HepG2 (cell line): Measurements from ENCODE around the gene SMARCA2. TPM values are rescaled to one million over a fixed set of nuclear protein-coding genes. Genes with fewer than 3 reads are reported as not detected.
A peak's percentile ranks its signal among the peaks of the same experiment; 100 is the strongest.

Experiments
- CHD2 ChIP-seq: IDR thresholded peaks from 2 replicates; pipeline ENCODE4 v1.6.1; 2011; ENCODE audit warnings: low read depth, low read length, improper control_type of control experiment
- CREB1 ChIP-seq, 2 experiments: fragments of 450-650 bp in 1 of 2; IDR thresholded peaks; 2 replicates each; pipeline ENCODE4 v1.6.1; 2016 to 2017; ENCODE audit warnings: control low read depth in 1 of 2, mild to moderate bottlenecking in 1 of 2, missing compliant biosample characterization in 1 of 2, missing genetic modification characterization in 1 of 2
- GZF1 ChIP-seq: sonication (generic); formaldehyde crosslinking; IDR thresholded peaks from 2 replicates; pipeline ENCODE4 v1.5.1; 2020; ENCODE audit warnings: mild to moderate bottlenecking, missing genetic modification reagents
- KDM2A ChIP-seq: sonication (generic); formaldehyde crosslinking; IDR thresholded peaks from 2 replicates; pipeline ENCODE4 v1.4.0; 2020; ENCODE audit warnings: low read depth, missing genetic modification reagents, borderline replicate concordance
- MIER2 ChIP-seq: IDR thresholded peaks from 2 replicates; pipeline ENCODE4 v1.6.1; 2016; ENCODE audit warnings: missing biosample characterization, missing genetic modification reagents
- NCOR1 ChIP-seq: fragments of 200-600 bp; sonication (generic); IDR thresholded peaks from 2 replicates; pipeline ENCODE4 v1.7.0; 2017; ENCODE audit warnings: antibody characterized with exemption, low read length, borderline replicate concordance
- NFKBIZ ChIP-seq: IDR thresholded peaks from 2 replicates; pipeline ENCODE4 v1.6.1; 2018; ENCODE audit warnings: missing genetic modification reagents, missing compliant biosample characterization
- NR2F6 ChIP-seq, 2 experiments: IDR thresholded peaks; 2 replicates each; pipeline ENCODE4 v1.6.1; 2016; ENCODE audit warnings: antibody characterized with exemption in 1 of 2, mild to moderate bottlenecking in 1 of 2
- POLR2G ChIP-seq: fragments of 200-400 bp; formaldehyde crosslinking; IDR thresholded peaks from 2 replicates; pipeline ENCODE4 v1.6.1; 2018; ENCODE audit warnings: mild to moderate bottlenecking, low read depth, low read length, moderate library complexity
- REPIN1 ChIP-seq: sonication (generic); formaldehyde crosslinking; IDR thresholded peaks from 2 replicates; pipeline ENCODE4 v1.8.0; 2022; ENCODE audit warnings: missing genetic modification reagents, low read depth, mild to moderate bottlenecking, borderline replicate concordance
- TAF15 ChIP-seq: fragments of 200-400 bp; formaldehyde crosslinking; IDR thresholded peaks from one replicate; pipeline ENCODE4 v1.6.1; 2018; ENCODE audit warnings: mild to moderate bottlenecking, low read depth, low read length; ENCODE audit not compliant: poor library complexity, severe bottlenecking
- TCF7 ChIP-seq: sonication (generic); IDR thresholded peaks from 2 replicates; pipeline ENCODE4 v1.6.1; 2016; ENCODE audit warnings: antibody characterized with exemption, low read depth
- TSC22D2 ChIP-seq: sonication (generic); formaldehyde crosslinking; IDR thresholded peaks from 2 replicates; pipeline ENCODE4 v1.5.1; 2020; ENCODE audit warnings: missing genetic modification reagents, mild to moderate bottlenecking, borderline replicate concordance
- ZFP36L1 ChIP-seq: sonication (generic); formaldehyde crosslinking; IDR thresholded peaks from 2 replicates; pipeline ENCODE4 v1.8.0; 2022; ENCODE audit warnings: mild to moderate bottlenecking, missing genetic modification reagents, moderate library complexity
- ZFP37 ChIP-seq: sonication (generic); formaldehyde crosslinking; IDR thresholded peaks from 2 replicates; pipeline ENCODE4 v1.4.0; 2020; ENCODE audit warnings: missing genetic modification reagents, borderline replicate concordance
- ZMYM2 ChIP-seq: sonication (generic); formaldehyde crosslinking; IDR thresholded peaks from 2 replicates; pipeline ENCODE4 v1.8.0; 2022; ENCODE audit warnings: mild to moderate bottlenecking, missing genetic modification reagents
- ZNF331 ChIP-seq: sonication (generic); formaldehyde crosslinking; IDR thresholded peaks from 2 replicates; pipeline ENCODE4 v1.4.0; 2020; ENCODE audit warnings: missing genetic modification reagents
- ZNF530 ChIP-seq: sonication (generic); formaldehyde crosslinking; IDR thresholded peaks from 2 replicates; pipeline ENCODE4 v1.5.0; 2020; ENCODE audit warnings: low read depth, mild to moderate bottlenecking, missing genetic modification reagents
- ZNF780A ChIP-seq: sonication (generic); formaldehyde crosslinking; IDR thresholded peaks from 2 replicates; pipeline ENCODE4 v1.8.0; 2022; ENCODE audit warnings: mild to moderate bottlenecking, missing genetic modification reagents, moderate library complexity
- ZSCAN12 ChIP-seq: sonication (generic); formaldehyde crosslinking; IDR thresholded peaks from 2 replicates; pipeline ENCODE4 v1.9.0; 2021; ENCODE audit warnings: mild to moderate bottlenecking, missing genetic modification reagents
- polyA plus RNA-seq, 8 experiments: library from polyadenylated mRNA; depleted of rRNA in 3 of 8; stranded (reverse) in 7 of 8; unstranded in 1 of 8; fragments of >200 nt; fragmentation: Illumina TruSeq in 4 of 8; extraction: Trizol in 4 of 8; gene quantifications; 2 replicates each; pipeline versions ENCODE4 v1.2.1 to v1.2.3, GENCODE V29; 2011 to 2016; ENCODE audit warnings: low read depth in 4 of 8, missing spikeins in 1 of 8, mixed read lengths in 1 of 8; ENCODE audit not compliant: insufficient read depth in 1 of 8
- total RNA-seq, 5 experiments: library from RNA; depleted of rRNA; stranded (reverse); fragments of >200 nt; fragmentation: Illumina TruSeq; extraction: Trizol; gene quantifications; 2 replicates each; pipeline ENCODE4 v1.2.3, GENCODE V29; 2016; ENCODE audit warnings: low read depth in 1 of 5
- TF ChIP-seq, protein P1 (sequence below): IDR thresholded peaks from 2 replicates; pipeline ENCODE4 v1.6.1; 2018; ENCODE audit warnings: missing genetic modification reagents, mild to moderate bottlenecking, missing compliant biosample characterization
- TF ChIP-seq, protein P2 (sequence below): sonication (generic); formaldehyde crosslinking; IDR thresholded peaks from 2 replicates; pipeline ENCODE4 v1.4.0; 2020; ENCODE audit warnings: missing genetic modification reagents, low read depth, mild to moderate bottlenecking, borderline replicate concordance
- TF ChIP-seq, protein P3 (sequence below): sonication (generic); formaldehyde crosslinking; IDR thresholded peaks from 2 replicates; pipeline ENCODE4 v1.4.0; 2020; ENCODE audit warnings: missing genetic modification reagents
- TF ChIP-seq, protein P4 (sequence below): IDR thresholded peaks from 2 replicates; pipeline ENCODE4 v1.6.1; 2016; ENCODE audit warnings: missing compliant biosample characterization, missing genetic modification reagents, borderline replicate concordance

SMARCA2 gene
- total and polyA plus RNA-seq, 2 of the 13 experiments (the other 11 are each of a cell fraction or from before 2014, with no cell fraction given), result 22.5 to 23.7 TPM

DNA sequence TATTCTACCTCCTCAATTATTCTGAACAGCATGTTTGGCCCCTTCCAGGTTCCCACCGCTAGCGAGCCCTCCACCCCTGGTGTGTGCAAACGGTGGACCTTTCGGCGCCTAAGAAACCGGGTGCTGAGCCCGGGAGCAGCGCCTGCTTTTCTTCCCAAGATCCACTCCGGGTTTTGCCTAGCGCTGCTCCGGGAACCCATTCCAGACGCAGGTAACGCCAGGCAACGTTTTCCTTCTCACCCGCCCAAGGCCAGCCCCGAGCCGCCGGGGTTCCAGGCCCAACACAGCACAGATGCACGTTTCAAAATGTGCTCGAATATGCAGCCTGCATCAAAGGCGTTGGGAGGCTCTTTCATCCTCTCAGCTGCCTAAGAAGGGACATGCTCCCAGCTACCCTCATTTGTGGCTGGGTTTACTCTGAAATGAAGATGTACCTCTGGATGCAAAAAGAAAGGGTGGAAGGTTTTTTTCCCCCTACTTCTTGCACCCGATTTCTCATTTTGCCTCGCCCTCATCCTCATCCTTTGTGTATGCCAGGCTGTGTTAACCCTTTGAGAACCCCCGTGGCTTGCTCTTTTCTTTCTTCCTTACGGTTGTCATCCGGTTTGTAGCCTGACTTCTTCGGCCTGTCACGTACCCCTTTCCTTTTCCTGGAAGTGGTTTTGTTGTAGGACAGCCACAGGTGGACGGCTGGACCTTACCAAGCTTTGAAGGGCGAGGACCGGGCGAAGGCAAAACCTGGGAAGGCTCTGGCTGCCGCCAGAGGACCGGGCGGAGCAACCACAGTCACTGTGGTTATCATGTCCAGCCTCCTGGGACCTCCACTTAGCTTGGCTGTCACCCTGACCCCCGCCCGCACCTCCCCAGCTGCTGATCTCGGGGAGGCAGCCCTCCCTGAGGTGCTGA, 226.9 kb downstream of the SMARCA2 start (continued):
- TF ChIP-seq TAF15 (no peak), CREB1 (IDR thresholded peaks at IDR 0.05) (no peak), CREB1 (CRISPR knock-in tag; IDR thresholded peaks at IDR 0.05) (peak; percentile 40; the same call in 1 of the 2 replicates), TCF7 (peak; percentile 8; the same call in 1 of the 2 replicates), NFKBIZ (CRISPR knock-in tag) (0 out of 2 replicates have a peak, but pooled peaks have one; percentile 54), ZFP36L1 (CRISPR knock-in tag) (0 out of 2 replicates have a peak, but pooled peaks have one; percentile 67), REPIN1 (CRISPR knock-in tag) (peak; percentile 42; the same call in 1 of the 2 replicates), ZFP37 (CRISPR knock-in tag) (no peak), KDM2A (CRISPR knock-in tag) (peak; percentile 92), NCOR1 (no peak), TSC22D2 (0 out of 2 replicates have a peak, but pooled peaks have one; percentile 58), MIER2 (CRISPR knock-in tag) (peak; percentile 53; the same call in 1 of the 2 replicates), ZMYM2 (CRISPR knock-in tag) (peak; percentile 46; the same call in 1 of the 2 replicates), ZNF530 (CRISPR knock-in tag) (no peak), NR2F6 (IDR thresholded peaks at IDR 0.05) (no peak), NR2F6 (CRISPR knock-in tag; IDR thresholded peaks at IDR 0.05) (peak; percentile 54; the same call in 1 of the 2 replicates), ZNF331 (CRISPR knock-in tag) (peak; percentile 80), POLR2G (peak; percentile 78), ZSCAN12 (CRISPR knock-in tag) (no peak), GZF1 (CRISPR knock-in tag) (no peak), ZNF780A (no peak), CHD2 (no peak)
- TF ChIP-seq, protein P1, sequence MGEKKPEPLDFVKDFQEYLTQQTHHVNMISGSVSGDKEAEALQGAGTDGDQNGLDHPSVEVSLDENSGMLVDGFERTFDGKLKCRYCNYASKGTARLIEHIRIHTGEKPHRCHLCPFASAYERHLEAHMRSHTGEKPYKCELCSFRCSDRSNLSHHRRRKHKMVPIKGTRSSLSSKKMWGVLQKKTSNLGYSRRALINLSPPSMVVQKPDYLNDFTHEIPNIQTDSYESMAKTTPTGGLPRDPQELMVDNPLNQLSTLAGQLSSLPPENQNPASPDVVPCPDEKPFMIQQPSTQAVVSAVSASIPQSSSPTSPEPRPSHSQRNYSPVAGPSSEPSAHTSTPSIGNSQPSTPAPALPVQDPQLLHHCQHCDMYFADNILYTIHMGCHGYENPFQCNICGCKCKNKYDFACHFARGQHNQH (CRISPR knock-in tag), result peak; percentile 42; the same call in 1 of the 2 replicates
- TF ChIP-seq, protein P2, sequence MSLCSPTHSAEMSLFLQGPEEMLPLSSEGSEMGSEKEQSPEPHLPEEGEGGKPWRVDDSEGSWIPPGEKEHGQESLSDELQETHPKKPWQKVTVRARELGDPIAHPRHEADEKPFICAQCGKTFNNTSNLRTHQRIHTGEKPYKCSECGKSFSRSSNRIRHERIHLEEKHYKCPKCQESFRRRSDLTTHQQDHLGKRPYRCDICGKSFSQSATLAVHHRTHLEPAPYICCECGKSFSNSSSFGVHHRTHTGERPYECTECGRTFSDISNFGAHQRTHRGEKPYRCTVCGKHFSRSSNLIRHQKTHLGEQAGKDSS, result 0 out of 2 replicates have a peak, but pooled peaks have one; percentile 80
- TF ChIP-seq, protein P3, sequence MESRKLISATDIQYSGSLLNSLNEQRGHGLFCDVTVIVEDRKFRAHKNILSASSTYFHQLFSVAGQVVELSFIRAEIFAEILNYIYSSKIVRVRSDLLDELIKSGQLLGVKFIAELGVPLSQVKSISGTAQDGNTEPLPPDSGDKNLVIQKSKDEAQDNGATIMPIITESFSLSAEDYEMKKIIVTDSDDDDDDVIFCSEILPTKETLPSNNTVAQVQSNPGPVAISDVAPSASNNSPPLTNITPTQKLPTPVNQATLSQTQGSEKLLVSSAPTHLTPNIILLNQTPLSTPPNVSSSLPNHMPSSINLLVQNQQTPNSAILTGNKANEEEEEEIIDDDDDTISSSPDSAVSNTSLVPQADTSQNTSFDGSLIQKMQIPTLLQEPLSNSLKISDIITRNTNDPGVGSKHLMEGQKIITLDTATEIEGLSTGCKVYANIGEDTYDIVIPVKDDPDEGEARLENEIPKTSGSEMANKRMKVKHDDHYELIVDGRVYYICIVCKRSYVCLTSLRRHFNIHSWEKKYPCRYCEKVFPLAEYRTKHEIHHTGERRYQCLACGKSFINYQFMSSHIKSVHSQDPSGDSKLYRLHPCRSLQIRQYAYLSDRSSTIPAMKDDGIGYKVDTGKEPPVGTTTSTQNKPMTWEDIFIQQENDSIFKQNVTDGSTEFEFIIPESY, result 0 out of 2 replicates have a peak, but pooled peaks have one; percentile 27
- TF ChIP-seq, protein P4, sequence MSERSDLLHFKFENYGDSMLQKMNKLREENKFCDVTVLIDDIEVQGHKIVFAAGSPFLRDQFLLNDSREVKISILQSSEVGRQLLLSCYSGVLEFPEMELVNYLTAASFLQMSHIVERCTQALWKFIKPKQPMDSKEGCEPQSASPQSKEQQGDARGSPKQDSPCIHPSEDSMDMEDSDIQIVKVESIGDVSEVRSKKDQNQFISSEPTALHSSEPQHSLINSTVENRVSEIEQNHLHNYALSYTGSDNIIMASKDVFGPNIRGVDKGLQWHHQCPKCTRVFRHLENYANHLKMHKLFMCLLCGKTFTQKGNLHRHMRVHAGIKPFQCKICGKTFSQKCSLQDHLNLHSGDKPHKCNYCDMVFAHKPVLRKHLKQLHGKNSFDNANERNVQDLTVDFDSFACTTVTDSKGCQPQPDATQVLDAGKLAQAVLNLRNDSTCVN, result no peak
